Eye (tissue), 1 donor: Measurements from ENCODE around the gene UBXN6.

ENCODE experiments used
- DNase-seq: peaks from one replicate; pipeline ENCODE4 v3.0.0-alpha.2; 2015

UBXN6 gene

GRCh38 chr19:4437103-4437502 lies 20.5 kb downstream of the UBXN6 start:
- no peak for DNase-seq

- no peak for DNase-seq
Observed at GRCh38 chr19:4436231-4436630, 21.4 kb downstream of the UBXN6 start.

GRCh38 chr19:4434391-4434790 lies 23.2 kb downstream of the UBXN6 start:
- DNase-seq, result no peak

GRCh38 chr19:4432918-4433506 lies 24.6 kb downstream of the UBXN6 start:
- DNase-seq, result no peak

- no peak for DNase-seq
Observed at GRCh38 chr19:4431808-4432674, 25.6 kb downstream of the UBXN6 start.

- no peak for DNase-seq
Observed at GRCh38 chr19:4431296-4431695, 26.3 kb downstream of the UBXN6 start.

GRCh38 chr19:4430760-4431159 lies 26.8 kb downstream of the UBXN6 start:
- DNase-seq, result no peak

GRCh38 chr19:4429771-4430171 lies 27.8 kb downstream of the UBXN6 start:
- DNase-seq, result no peak

GRCh38 chr19:4429256-4429655 lies 28.3 kb downstream of the UBXN6 start:
- no peak for DNase-seq

GRCh38 chr19:4428326-4428975 lies 29.1 kb downstream of the UBXN6 start:
- no peak for DNase-seq

GRCh38 chr19:4425537-4425936 lies 32.1 kb downstream of the UBXN6 start:
- no peak for DNase-seq

- DNase-seq, result no peak
Observed at GRCh38 chr19:4423416-4424126, 34.0 kb downstream of the UBXN6 start.

- no peak for DNase-seq
Observed at GRCh38 chr19:4416268-4416667, 41.3 kb downstream of the UBXN6 start.

- peak; percentile 41 for DNase-seq
Observed at GRCh38 chr19:4415352-4415751, 42.2 kb downstream of the UBXN6 start.

GRCh38 chr19:4414800-4415321 lies 42.7 kb downstream of the UBXN6 start:
- DNase-seq, result peak; percentile 59

- DNase-seq, result peak; percentile 26
Observed at GRCh38 chr19:4414144-4414799, 43.3 kb downstream of the UBXN6 start.

GRCh38 chr19:4413588-4413987 lies 44.0 kb downstream of the UBXN6 start:
- DNase-seq, result no peak

GRCh38 chr19:4409123-4409933 lies 48.3 kb downstream of the UBXN6 start:
- no peak for DNase-seq

GRCh38 chr19:4406626-4407025 lies 51.0 kb downstream of the UBXN6 start:
- DNase-seq, result no peak

- DNase-seq, result no peak
Observed at GRCh38 chr19:4405977-4406376, 51.6 kb downstream of the UBXN6 start.

GRCh38 chr19:4403005-4403761 lies 54.4 kb downstream of the UBXN6 start:
- no peak for DNase-seq
